GM18498 (cell line): Measurements from ENCODE around the gene CEP128.

Source experiments
- ATAC-seq: cut with Tn5 transposase; IDR thresholded peaks from one replicate; pipeline ENCODE4 v1.9.1; 2021; ENCODE audit warnings: mild to moderate bottlenecking, moderate library complexity; ENCODE audit not compliant: unreplicated experiment

The CEP128 gene

GRCh38 chr14:80692903-80693302, 248.6 kb downstream of the CEP128 start:
- no peak for ATAC-seq

DNA sequence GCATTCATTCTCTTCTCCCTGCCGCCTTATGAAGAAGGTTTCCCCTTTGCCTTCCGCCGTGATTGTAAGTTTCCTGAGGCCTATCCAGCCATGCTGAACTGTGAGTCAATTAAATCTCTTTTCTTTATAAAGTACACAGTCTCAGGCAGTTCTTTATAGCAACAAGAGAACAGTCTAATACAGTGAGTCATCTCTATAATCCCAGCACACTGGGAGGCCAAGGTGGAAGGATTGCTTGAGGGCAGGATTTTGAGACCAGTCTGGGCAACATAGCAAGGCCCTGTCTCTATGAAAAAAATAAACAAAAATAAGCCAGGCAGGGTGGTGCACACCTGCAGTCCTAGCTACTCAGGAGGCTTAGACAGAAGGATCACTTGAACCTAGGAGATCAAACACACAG, 259.9 kb downstream of the CEP128 start:
- no peak for ATAC-seq

GRCh38 chr14:80679273-80679672, 262.3 kb downstream of the CEP128 start:
- ATAC-seq, result no peak

- ATAC-seq, result no peak
Observed at GRCh38 chr14:80678436-80678835, 263.1 kb downstream of the CEP128 start.

DNA sequence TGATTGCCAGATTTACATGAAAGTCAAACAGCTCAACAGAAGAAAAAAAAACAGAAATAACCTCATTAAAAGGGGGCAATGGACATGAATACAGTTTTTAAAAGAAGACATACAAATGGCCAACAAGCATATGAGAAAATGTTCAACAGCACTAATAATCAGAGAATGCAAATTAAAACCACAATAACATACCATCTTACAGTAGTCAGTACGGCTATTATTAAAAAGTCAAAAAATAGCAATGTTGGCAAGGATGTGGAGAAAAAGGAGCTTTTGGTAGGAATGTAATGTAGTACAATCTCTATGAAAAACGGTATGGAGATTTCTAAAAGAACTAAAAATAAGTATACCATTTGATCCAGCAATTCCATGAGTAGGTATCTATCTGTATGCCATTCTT, 272.1 kb downstream of the CEP128 start:
- no peak for ATAC-seq

GRCh38 chr14:80664576-80664975, 277.0 kb downstream of the CEP128 start:
- no peak for ATAC-seq

GRCh38 chr14:80663541-80663940, 278.0 kb downstream of the CEP128 start:
- no peak for ATAC-seq

GRCh38 chr14:80659783-80660182, 281.8 kb downstream of the CEP128 start:
- no peak for ATAC-seq

- ATAC-seq, result no peak
Observed at GRCh38 chr14:80658733-80659132, 282.8 kb downstream of the CEP128 start.

DNA sequence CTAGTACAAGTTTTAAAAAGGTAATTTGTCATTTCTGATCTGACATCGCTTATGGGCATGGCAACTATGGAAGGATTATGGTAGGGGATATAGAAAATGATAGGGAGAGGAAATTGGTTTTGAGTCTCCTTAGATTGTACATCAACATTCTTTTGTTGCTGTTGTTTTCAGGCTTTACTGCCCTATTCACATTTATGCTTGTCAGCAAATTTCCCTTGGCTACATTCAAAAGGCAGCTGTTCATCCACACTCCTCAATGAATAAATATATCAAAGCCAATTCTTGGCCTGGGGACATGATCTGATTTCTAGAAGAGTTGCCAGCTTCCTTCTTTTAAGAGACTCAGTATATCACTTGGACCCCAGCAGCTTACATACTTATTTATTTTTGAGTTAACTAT, 283.4 kb downstream of the CEP128 start:
- ATAC-seq, result no peak

DNA sequence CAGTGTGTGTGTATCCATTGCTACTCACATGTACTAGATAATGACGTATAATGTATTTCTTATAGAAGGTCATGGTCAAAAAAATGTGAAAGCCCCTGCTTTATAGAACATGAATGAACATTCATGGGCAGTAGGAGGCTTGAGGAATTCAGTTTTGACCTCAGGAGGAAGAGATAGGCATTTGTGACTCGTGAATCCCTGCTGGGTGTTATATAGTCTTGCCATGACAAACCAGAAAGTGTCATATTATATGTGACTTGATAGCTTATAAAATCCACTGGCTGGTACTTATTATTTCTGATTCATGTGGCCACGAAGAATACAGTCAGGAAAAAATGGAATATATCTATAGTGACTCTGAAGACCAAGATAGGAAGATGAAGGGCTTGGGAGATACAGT, 287.6 kb downstream of the CEP128 start:
- no peak for ATAC-seq

DNA sequence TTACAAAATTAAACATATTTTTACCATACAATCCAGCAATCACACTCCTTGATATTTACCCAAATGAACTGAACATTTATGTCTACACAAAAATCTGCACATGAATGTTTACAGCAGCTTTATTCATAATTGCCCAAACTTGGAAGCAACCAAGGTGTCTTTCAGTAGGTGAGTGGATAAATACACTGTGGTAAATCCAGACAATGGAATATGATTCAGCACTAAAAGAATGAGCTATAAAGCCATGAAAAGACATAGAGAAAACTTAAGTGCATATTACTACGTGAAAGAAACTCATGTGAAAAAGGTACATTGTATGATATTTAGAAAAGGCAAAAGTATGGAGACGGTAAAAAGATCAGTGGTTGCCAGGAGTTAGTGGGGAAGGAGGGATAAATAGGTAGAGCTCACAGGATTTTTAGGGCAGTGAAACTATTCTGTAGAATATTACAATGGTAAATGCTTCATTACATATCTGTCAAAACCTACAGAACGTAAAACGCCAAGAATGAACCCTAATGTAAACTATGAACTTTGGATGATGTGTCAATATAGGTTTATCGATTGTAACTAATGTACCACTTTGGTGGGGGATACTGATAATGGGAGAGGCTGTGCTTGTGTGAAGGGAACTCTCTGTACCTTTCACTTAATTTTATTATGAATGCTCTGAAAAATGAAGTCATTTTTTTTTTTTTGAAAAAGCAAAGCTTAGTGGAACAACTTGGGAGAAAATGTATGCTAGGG, 295.7 kb downstream of the CEP128 start:
- no peak for ATAC-seq

DNA sequence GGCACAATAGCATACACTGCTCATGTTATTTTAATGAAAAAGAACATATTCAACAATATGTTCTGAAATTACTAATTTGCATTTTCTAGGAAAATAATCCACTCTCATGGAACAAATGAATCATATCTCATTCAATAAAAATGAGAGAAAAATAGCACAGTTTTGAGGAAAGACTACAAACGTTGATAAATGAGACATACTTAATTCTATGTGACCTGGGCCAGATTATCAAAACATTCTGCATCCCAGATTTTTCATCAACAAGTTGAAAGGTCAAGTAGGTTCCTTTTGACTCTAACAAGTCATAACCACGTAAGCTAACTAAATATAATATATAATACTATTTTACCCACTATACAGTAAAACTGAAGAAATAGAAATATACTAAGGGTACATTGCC, 296.7 kb downstream of the CEP128 start:
- ATAC-seq, result no peak

DNA sequence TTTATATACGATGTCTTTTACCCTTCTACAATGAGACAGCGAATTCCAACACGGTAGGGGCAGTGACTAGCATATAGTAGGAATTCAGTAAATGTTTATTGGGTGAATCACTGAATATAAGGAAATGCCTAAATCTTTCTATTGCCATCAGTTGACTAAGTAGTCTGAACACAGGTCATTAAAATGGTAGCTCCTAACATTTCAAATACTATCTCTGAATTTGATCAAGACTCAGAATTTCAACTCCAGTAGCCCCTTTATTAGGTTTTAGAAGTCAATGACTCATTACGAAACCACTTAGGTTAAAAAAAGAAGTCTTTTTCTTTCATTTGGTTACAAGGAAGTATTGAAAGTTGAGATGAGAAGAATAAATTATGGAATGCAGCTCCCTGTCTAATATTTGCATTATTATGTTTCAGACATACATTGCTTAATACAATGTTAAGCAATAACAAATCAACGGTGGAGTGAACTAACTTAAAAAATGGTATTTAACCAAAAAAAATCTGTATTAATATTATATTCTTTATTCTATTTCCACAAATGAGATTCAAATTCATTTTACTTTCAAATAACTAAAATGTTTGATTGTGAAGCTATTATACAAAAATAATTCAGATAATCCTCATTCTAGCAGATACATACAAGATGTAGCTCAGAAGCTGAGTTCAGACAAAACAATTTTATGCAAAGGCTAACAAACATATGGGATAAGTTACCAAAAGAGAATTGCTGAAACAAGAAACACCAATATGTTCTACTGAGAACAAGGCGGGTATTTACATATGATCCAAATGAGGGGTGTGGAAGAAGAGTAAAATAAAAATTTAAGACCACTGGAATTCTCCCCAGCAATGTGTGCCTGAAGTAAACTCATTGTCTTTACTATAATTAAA, 302.7 kb downstream of the CEP128 start:
- no peak for ATAC-seq

- no peak for ATAC-seq
Observed at GRCh38 chr14:80637756-80638619, 303.6 kb downstream of the CEP128 start.

- ATAC-seq, result no peak
Observed at GRCh38 chr14:80636071-80636470, 305.5 kb downstream of the CEP128 start.

DNA sequence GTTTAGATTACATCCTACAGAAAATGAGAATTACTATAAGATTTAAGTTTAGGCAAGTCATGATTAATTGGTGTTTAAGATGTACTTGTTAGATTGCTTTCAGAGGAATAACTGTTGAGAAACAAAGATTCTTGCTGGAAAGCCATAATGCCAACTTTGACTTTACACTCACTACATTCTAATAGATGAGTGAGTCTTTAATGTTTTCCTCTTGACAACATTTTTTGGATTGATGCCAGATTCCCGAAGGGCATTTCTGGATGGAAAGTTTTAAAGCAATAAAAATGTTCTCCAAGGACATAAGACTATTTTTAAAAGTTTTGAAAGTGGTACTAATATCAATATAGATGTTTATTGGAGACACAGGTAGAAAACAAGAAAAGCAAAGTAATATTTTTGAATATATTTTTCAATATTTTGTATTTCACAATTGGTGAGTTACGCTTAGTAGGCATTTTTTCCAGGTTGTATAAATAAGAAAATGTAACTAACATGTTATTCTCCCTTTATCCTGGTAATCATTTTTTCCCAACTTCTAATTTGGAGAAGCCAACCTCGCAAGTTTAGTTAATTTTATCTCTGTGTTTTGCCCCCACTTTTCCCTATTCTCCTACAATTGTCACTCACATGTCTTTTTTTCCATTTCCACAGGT, 307.3 kb downstream of the CEP128 start:
- no peak for ATAC-seq

GRCh38 chr14:80629606-80630005, 311.9 kb downstream of the CEP128 start:
- ATAC-seq, result no peak

DNA sequence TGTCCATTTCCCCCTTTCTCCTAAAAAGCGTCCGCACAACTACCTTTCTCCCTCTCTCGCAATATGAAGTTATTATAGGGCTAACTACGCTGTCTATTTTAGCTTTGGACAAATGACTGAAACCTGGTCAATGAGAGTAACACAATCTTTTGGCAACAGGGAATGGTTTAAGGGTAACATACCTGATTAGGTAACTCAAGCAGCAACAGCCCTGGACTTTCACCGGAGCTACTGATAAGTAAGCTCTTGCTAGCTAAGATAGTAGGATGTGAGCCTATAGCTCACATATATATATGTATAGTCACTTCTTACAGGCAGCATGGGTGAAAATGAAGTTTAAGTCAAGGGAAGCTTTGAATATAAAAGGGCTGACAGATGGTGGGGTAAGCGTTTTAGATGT, 313.0 kb downstream of the CEP128 start:
- ATAC-seq, result no peak

- ATAC-seq, result no peak
Observed at GRCh38 chr14:80627745-80628144, 313.8 kb downstream of the CEP128 start.

DNA sequence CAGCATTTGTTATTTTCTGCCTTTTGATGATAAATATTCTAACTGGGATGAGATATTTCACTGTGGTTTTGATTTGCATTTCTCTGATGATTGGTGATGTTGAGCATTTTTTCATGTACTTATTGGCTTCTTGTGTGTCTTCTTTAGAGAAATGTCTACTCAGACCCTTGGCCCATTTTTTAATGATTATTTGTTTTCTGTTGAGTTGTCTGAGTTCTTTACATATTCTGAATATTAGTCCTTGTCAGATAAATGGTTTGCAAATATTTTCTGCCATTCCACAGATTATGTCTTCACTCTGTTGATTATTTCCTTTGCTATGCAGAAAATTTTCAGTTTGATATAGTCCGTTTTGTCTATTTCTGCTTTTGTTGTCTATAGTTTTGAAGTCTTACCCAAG, 317.0 kb downstream of the CEP128 start:
- no peak for ATAC-seq
